ENCODE measurements around the gene PEDS1. TPM values are rescaled to one million over a fixed set of nuclear protein-coding genes. Genes with fewer than 3 reads are reported as not detected.

PEDS1 gene
- total and polyA plus RNA-seq, 2 of the 13 experiments (the other 11 are each of a cell fraction or from before 2014, with no cell fraction given) = 30.5 to 93.9 TPM

GRCh38 chr20:50129662-50130355 lies 23.7 kb downstream of the PEDS1 start (continued):
- TF ChIP-seq CREBL2 (CRISPR knock-in tag; IDR thresholded peaks at IDR 0.05; ENCODE audit: borderline replicate concordance) (no peak), ZNF784 (CRISPR knock-in tag; IDR thresholded peaks at IDR 0.05; ENCODE audit: borderline replicate concordance) (no peak), PCBP1 (IDR thresholded peaks at IDR 0.05; ENCODE audit: borderline replicate concordance, low read depth, low read length) (no peak), IKZF4 (CRISPR knock-in tag; IDR thresholded peaks at IDR 0.05; ENCODE audit: borderline replicate concordance, low read depth, not compliant biosample characterization) (no peak), AHDC1 (CRISPR knock-in tag; IDR thresholded peaks at IDR 0.05; ENCODE audit: borderline replicate concordance) (no peak), ZNF766 (CRISPR knock-in tag; IDR thresholded peaks at IDR 0.05; ENCODE audit: borderline replicate concordance) (no peak), HHEX (CRISPR knock-in tag; IDR thresholded peaks at IDR 0.05) (no peak), ZNF770 (CRISPR knock-in tag; IDR thresholded peaks at IDR 0.05) (no peak), RFX5 (IDR thresholded peaks at IDR 0.05; ENCODE audit: low read depth, low read length) (no peak), AGO2 (optimal IDR thresholded peaks at IDR 0.05; ENCODE audit: low read depth, low read length) (peak; percentile 25), NR2F6 (IDR thresholded peaks at IDR 0.05) (no peak), NR2F6 (CRISPR knock-in tag; IDR thresholded peaks at IDR 0.05) (no peak), MZF1 (CRISPR knock-in tag; IDR thresholded peaks at IDR 0.05; ENCODE audit: borderline replicate concordance) (no peak), ARID4A (CRISPR knock-in tag; IDR thresholded peaks at IDR 0.05; ENCODE audit: borderline replicate concordance) (no peak)

Data from HepG2 (cell line).